SKM-1 treated with dmso at 0.1 percent for 144 hours (cell line): ENCODE results near the gene MRGPRF.
A peak's percentile ranks its signal among the peaks of the same experiment; 100 is the strongest.

Experiments
- DNase-seq: peaks from one replicate; lab custom pipeline; 2025; ENCODE audit not compliant: unreplicated experiment; lab: John Stamatoyannopoulos, UW

Gene MRGPRF

GRCh38 chr11:69024509-69024908 is 11.5 kb upstream of the MRGPRF start:
- no peak for DNase-seq

GRCh38 chr11:69022260-69022659 is 9.2 kb upstream of the MRGPRF start:
- no peak for DNase-seq

GRCh38 chr11:69018924-69019323 is 5.9 kb upstream of the MRGPRF start:
- DNase-seq, result no peak

- no peak for DNase-seq
These were observed 4.9 kb upstream of the MRGPRF start for GRCh38 chr11:69017951-69018350.

GRCh38 chr11:69014898-69015549 is 2.0 kb upstream of the MRGPRF start:
- no peak for DNase-seq

- no peak for DNase-seq
These were observed 1.2 kb upstream of the MRGPRF start for GRCh38 chr11:69014084-69014851.

GRCh38 chr11:69012092-69013008 is 696 bp downstream of the MRGPRF start:
- DNase-seq, result no peak

GRCh38 chr11:69011624-69012091 is 1.4 kb downstream of the MRGPRF start:
- no peak for DNase-seq

GRCh38 chr11:69010964-69011623 is 2.0 kb downstream of the MRGPRF start:
- peak; percentile 62 for DNase-seq

- no peak for DNase-seq
These were observed 2.6 kb downstream of the MRGPRF start for GRCh38 chr11:69010361-69010891.

- no peak for DNase-seq
These were observed 3.4 kb downstream of the MRGPRF start for GRCh38 chr11:69009441-69010211.

GRCh38 chr11:69008737-69009440 is 4.2 kb downstream of the MRGPRF start:
- no peak for DNase-seq

GRCh38 chr11:69007975-69008381 is 5.1 kb downstream of the MRGPRF start:
- no peak for DNase-seq

- no peak for DNase-seq
These were observed 6.2 kb downstream of the MRGPRF start for GRCh38 chr11:69006816-69007215.

- no peak for DNase-seq
These were observed 7.2 kb downstream of the MRGPRF start for GRCh38 chr11:69005631-69006368.

GRCh38 chr11:69005183-69005630 is 7.8 kb downstream of the MRGPRF start:
- no peak for DNase-seq

- no peak for DNase-seq
These were observed 8.4 kb downstream of the MRGPRF start for GRCh38 chr11:69004411-69005182.

GRCh38 chr11:69003866-69004367 is 9.1 kb downstream of the MRGPRF start:
- DNase-seq, result no peak
